ENCODE measurements around the gene APC. TPM values are rescaled to one million over a fixed set of nuclear protein-coding genes. Genes with fewer than 3 reads are reported as not detected.
A peak's percentile ranks its signal among the peaks of the same experiment; 100 is the strongest.

APC gene
- total and polyA plus RNA-seq, 5 experiments from 2014 or later, result 16.6 to 47.9 (median 23.7) TPM

- Mint-ChIP-seq H3K27me3 (no peaks in the 10 kb centered on the region), H3K4me3 (peak overlapping the region in 1 of 10 donors; percentile 39), H3K4me1 (peaks cover 35 to 77% (median 69%) of the 10 kb centered on the region in 4 donors), H3K9me3 (peaks cover 0 to 9% (median 0%) of the 10 kb centered on the region in 9 donors), H3K36me3 (peaks cover 3 to 8% (median 8%) of the 10 kb centered on the region in 3 donors), H3K27ac (peak overlapping the region in 1 of 10 donors; percentile 4)
- POLR2A ChIA-PET, result interaction anchor here (0.7 kb wide), 1 partner anchor 13 kb away, joined by 3 read pairs; no protein-coding TSS in a partner anchor
- ATAC-seq (no peak), DNase-seq (no peak)
Observed at GRCh38 chr5:112720576-112720975, 17.1 kb upstream of the APC start.

GRCh38 chr5:112724901-112725300, 12.8 kb upstream of the APC start:
- H3K4me3 Mint-ChIP-seq, result no peak overlapping the region
- POLR2A ChIA-PET, result no interaction called here
- peaks cover 0 to 3% (median 0%) of the 10 kb centered on the region in 3 donors for H3K36me3 Mint-ChIP-seq

GRCh38 chr5:112729630-112730029, 8.1 kb upstream of the APC start:
- Mint-ChIP-seq H3K4me1 (peaks cover 14 to 29% (median 27%) of the 10 kb centered on the region in 4 donors), H3K27ac (no peak overlapping the region), H3K9me3 (no peaks in the 10 kb centered on the region), H3K36me3 (no peaks in the 10 kb centered on the region), H3K4me3 (no peak overlapping the region), H3K27me3 (no peaks in the 10 kb centered on the region)
- DNase-seq (no peak), ATAC-seq (no peak)
- POLR2A ChIA-PET, result no interaction called here

More at GRCh38 chr5:112724901-112725300, 12.8 kb upstream of the APC start:
- H3K27ac Mint-ChIP-seq, result peak overlapping the region in 2 of 10 donors; percentile 4 to 32
- no peak for ATAC-seq
- H3K27me3 Mint-ChIP-seq, result no peaks in the 10 kb centered on the region
- DNase-seq, result no peak
- H3K9me3 Mint-ChIP-seq, result no peaks in the 10 kb centered on the region
- H3K4me1 Mint-ChIP-seq, result peaks cover 36 to 65% (median 55%) of the 10 kb centered on the region in 4 donors

- no peak for ATAC-seq
- no peak overlapping the region for H3K27ac Mint-ChIP-seq
- peaks cover 11 to 31% (median 25%) of the 10 kb centered on the region in 4 donors for H3K4me1 Mint-ChIP-seq
- no peak overlapping the region for H3K4me3 Mint-ChIP-seq
- H3K36me3 Mint-ChIP-seq, result no peaks in the 10 kb centered on the region
- no peaks in the 10 kb centered on the region for H3K9me3 Mint-ChIP-seq
- POLR2A ChIA-PET, result no interaction called here
- DNase-seq, result no peak
- no peaks in the 10 kb centered on the region for H3K27me3 Mint-ChIP-seq
Observed at GRCh38 chr5:112732131-112732530, 5.6 kb upstream of the APC start.

GRCh38 chr5:112733586-112733985, 4.1 kb upstream of the APC start:
- Mint-ChIP-seq H3K27me3 (no peaks in the 10 kb centered on the region), H3K9me3 (no peaks in the 10 kb centered on the region), H3K4me3 (no peak overlapping the region), H3K4me1 (peaks cover 22 to 45% (median 37%) of the 10 kb centered on the region in 4 donors), H3K27ac (no peak overlapping the region), H3K36me3 (no peaks in the 10 kb centered on the region)
- DNase-seq (no peak), ATAC-seq (no peak)
- POLR2A ChIA-PET, result no interaction called here

- Mint-ChIP-seq H3K9me3 (no peaks in the 10 kb centered on the region), H3K27me3 (no peaks in the 10 kb centered on the region), H3K4me1 (peaks cover 17 to 38% (median 30%) of the 10 kb centered on the region in 4 donors), H3K36me3 (no peaks in the 10 kb centered on the region), H3K27ac (peak overlapping the region in 2 of 10 donors; percentile 22 to 61), H3K4me3 (no peak overlapping the region)
- ATAC-seq, result no peak
- DNase-seq, result no peak
- POLR2A ChIA-PET, result no interaction called here
Observed at GRCh38 chr5:112734597-112734996, 3.1 kb upstream of the APC start.

- H3K9me3 Mint-ChIP-seq, result no peaks in the 10 kb centered on the region
- H3K4me3 Mint-ChIP-seq, result peak overlapping the region in 1 of 10 donors; percentile 14
- DNase-seq (no peak), ATAC-seq (no peak)
- no peaks in the 10 kb centered on the region for H3K27me3 Mint-ChIP-seq
- no peak overlapping the region for H3K27ac Mint-ChIP-seq
- POLR2A ChIA-PET, result no interaction called here
- peaks cover 17 to 38% (median 29%) of the 10 kb centered on the region in 4 donors for H3K4me1 Mint-ChIP-seq
- no peaks in the 10 kb centered on the region for H3K36me3 Mint-ChIP-seq
Observed at GRCh38 chr5:112735702-112736101, 2.0 kb upstream of the APC start.

- POLR2A ChIA-PET, result no interaction called here
- H3K9me3 Mint-ChIP-seq, result no peaks in the 10 kb centered on the region
- peak overlapping the region in 7 of 10 donors; percentile 67 to 95 (median 91) for H3K27ac Mint-ChIP-seq
- DNase-seq (peak in 1 of 10 donors; percentile 2), ATAC-seq (no peak)
- H3K36me3 Mint-ChIP-seq, result peaks cover 0 to under 1% (median 0%) of the 10 kb centered on the region in 3 donors
- no peaks in the 10 kb centered on the region for H3K27me3 Mint-ChIP-seq
- peak overlapping the region; percentile 39 to 99 (median 94) for H3K4me3 Mint-ChIP-seq
- H3K4me1 Mint-ChIP-seq, result peaks cover 17 to 34% (median 30%) of the 10 kb centered on the region in 4 donors
Observed at GRCh38 chr5:112737070-112737462, 619 bp upstream of the APC start.

GRCh38 chr5:112738191-112738560, 491 bp downstream of the APC start:
- no peaks in the 10 kb centered on the region for H3K9me3 Mint-ChIP-seq
- peak overlapping the region; percentile 48 to 95 (median 91) for H3K27ac Mint-ChIP-seq
- POLR2A ChIA-PET, result no interaction called here
- H3K4me3 Mint-ChIP-seq, result peak overlapping the region; percentile 90 to 99 (median 94)
- ATAC-seq (peak; percentile 10 to 26), DNase-seq (peak in 2 of 10 donors; percentile 1 to 26)
- H3K36me3 Mint-ChIP-seq, result peaks cover 0 to 3% (median 2%) of the 10 kb centered on the region in 3 donors
- peaks cover 20 to 41% (median 33%) of the 10 kb centered on the region in 4 donors for H3K4me1 Mint-ChIP-seq
- H3K27me3 Mint-ChIP-seq, result no peaks in the 10 kb centered on the region

- H3K27ac Mint-ChIP-seq, result no peak overlapping the region
- H3K36me3 Mint-ChIP-seq, result peaks cover 0 to 3% (median 2%) of the 10 kb centered on the region in 3 donors
- ATAC-seq, result no peak
- DNase-seq, result no peak
- H3K9me3 Mint-ChIP-seq, result no peaks in the 10 kb centered on the region
- peaks cover 21 to 33% (median 25%) of the 10 kb centered on the region in 4 donors for H3K4me1 Mint-ChIP-seq
- no peaks in the 10 kb centered on the region for H3K27me3 Mint-ChIP-seq
- H3K4me3 Mint-ChIP-seq, result no peak overlapping the region
- POLR2A ChIA-PET, result no interaction called here
Observed at GRCh38 chr5:112742424-112742823, 4.7 kb downstream of the APC start.

- Mint-ChIP-seq H3K4me3 (no peak overlapping the region), H3K9me3 (no peaks in the 10 kb centered on the region), H3K4me1 (peaks cover 14 to 25% (median 19%) of the 10 kb centered on the region in 4 donors), H3K27me3 (no peaks in the 10 kb centered on the region), H3K36me3 (peaks cover 0 to 3% (median 2%) of the 10 kb centered on the region in 3 donors), H3K27ac (no peak overlapping the region)
- no peak for DNase-seq
- POLR2A ChIA-PET, result no interaction called here
- no peak for ATAC-seq
Observed at GRCh38 chr5:112743631-112744030, 5.9 kb downstream of the APC start.

GRCh38 chr5:112752335-112752734, 14.7 kb downstream of the APC start:
- Mint-ChIP-seq H3K36me3 (peaks cover 0 to 4% (median 0%) of the 10 kb centered on the region in 3 donors), H3K27me3 (no peaks in the 10 kb centered on the region), H3K9me3 (no peaks in the 10 kb centered on the region), H3K4me1 (peaks cover 8 to 23% (median 12%) of the 10 kb centered on the region in 4 donors), H3K4me3 (no peak overlapping the region), H3K27ac (peak overlapping the region in 2 of 10 donors; percentile 0 to 20)
- DNase-seq, result no peak
- no peak for ATAC-seq
- POLR2A ChIA-PET, result no interaction called here

GRCh38 chr5:112755703-112756102, 18.0 kb downstream of the APC start:
- POLR2A ChIA-PET, result no interaction called here
- H3K27ac Mint-ChIP-seq, result peak overlapping the region in 9 of 10 donors; percentile 1 to 80 (median 22)
- H3K27me3 Mint-ChIP-seq, result no peaks in the 10 kb centered on the region
- H3K9me3 Mint-ChIP-seq, result no peaks in the 10 kb centered on the region
- peaks cover 0 to 19% (median 10%) of the 10 kb centered on the region in 3 donors for H3K36me3 Mint-ChIP-seq
- DNase-seq, result no peak
- ATAC-seq, result no peak
- no peak overlapping the region for H3K4me3 Mint-ChIP-seq
- peaks cover 6 to 8% (median 7%) of the 10 kb centered on the region in 4 donors for H3K4me1 Mint-ChIP-seq
